ENCODE data around the gene ERCC2.

The ERCC2 gene

DNA sequence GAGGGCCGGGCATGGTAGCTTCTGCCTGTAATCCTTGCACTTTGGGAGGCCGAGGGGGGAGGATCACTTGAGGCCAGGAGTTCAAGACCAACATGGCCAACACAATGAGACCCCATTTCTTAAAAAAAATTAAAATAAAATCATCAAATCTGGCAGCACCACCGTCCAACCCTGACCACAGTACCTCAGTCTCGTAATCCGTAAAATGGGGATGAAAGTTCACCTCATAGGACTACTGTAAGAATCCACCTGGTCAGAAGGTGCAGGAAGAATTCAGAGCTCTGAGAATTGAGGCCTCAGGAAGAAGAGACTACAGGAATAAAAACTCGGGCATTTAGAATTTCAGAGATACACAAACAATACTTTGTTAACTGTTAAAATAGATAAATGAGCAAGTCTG is 31.4 kb upstream of the ERCC2 start:
- DNase-seq (ENCODE audit: low spot score) = no peak

DNA sequence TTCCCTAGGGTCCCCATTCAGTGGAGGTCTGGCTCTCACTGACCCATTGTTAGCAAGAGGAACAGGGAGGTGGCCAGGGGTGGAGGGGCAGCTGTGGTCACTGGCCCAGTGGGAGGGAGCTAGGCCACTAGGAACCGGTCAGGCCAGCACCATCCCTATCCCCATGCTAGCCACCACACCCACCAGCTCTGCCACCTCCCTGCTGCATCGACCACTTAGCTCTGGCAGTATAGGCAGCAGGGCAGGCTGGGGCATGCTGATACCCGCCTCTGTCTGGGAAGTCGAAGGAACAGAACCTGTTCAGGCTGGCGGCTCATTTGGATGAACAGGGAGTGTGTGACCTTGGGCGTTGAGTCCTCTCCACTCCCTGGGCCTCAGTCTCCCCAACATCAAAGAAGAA is 29.8 kb upstream of the ERCC2 start:
- DNase-seq (ENCODE audit: low spot score) = no peak

DNA sequence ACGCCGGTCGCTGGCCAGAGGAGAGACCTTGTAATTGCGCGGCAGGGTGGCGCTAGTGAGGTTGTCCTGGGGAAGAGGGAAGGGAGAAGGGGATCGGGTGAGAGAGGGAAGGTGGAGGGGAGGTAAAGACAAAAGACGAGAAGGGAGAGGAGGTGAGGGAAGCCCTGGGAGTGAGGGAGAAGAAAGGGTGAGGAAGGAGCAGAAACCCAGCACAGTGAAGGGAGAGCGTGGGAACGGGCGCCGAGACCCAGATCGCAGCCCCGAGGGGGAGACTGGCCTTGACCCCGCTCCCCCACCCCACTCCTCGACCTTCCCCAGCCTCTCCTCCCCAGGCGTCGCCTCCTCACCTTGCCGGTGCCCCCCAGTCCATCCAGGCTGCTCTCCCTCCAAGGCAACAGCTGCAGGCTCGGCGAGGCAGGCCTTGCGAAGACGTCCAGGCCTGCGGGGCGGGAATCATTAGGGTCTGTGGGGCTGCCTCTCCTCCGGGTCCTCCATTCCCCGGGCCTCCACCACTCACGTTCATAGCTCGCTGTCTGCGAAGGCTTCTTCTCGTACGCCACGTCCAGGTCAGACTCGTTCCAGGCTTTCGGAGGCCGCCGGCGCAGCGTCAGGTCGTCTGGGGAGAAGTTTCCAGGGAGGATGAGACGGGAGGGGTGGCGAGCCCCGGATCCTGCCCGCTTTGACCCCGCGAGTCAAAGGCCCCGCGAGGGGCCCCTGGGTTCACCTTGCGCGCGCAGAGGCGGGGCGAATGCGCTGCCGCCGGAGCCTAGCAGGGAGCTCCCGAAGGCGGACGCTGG is 25.6 kb upstream of the ERCC2 start:
- no peak for DNase-seq (ENCODE audit: low spot score)

DNA sequence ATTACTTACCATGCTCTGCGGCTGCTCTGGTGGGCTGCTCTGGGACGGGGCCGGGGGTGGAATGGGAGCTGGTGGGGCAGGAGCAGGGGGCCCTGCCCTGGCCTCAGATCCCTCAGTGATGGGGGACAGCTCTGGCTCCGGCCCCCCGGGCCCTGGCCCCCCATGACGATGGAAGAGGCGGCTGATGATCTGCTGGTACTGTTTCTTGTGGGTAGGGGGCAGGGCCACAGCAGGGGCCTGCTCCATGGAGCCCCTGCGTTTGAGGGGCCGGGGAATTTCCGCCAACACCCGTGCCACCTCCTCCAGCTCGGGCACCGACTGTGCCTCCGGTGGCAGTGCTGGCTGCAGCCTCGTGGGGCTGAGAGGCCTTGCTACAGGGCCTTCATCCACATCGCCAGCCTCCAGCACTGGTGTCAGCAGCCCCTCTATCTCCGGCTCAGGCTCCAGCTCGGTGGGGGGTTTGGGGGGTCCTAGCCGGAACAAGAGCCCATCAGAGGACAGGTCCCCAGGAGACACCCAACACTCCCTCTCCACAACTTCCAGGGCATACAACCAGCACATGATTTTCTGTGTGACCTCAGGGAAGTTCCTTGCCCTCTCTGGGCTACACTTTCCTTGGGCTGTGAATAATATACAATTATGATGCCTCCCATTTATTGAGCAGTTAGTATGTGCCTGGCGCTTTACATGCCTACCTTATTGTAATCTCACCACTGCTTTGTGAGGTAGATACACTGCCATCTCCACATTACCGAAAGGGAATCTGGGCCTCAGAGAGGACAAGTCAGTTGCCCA is 21.7 kb upstream of the ERCC2 start:
- no peak for DNase-seq (ENCODE audit: low spot score)

DNA sequence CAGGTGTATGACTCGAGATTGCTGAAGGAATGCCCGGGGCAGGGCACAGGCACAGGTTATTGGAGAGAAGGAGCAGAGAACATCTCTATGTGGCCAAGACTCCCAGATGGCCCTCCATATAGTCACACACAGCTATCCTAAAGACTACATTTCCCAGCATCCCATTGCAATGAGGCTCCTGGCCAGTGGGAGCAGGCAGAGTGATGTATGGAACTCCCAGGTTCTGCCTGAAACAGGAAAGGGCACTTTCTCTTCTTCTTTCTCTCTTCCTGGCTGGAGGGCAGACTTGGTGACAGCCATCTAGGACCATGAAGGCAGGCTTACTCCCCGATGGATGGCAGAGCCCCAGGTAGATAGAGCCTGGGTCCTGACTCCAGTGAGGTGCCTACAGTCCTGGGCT is 21.0 kb upstream of the ERCC2 start:
- DNase-seq (ENCODE audit: low spot score) = no peak

DNA sequence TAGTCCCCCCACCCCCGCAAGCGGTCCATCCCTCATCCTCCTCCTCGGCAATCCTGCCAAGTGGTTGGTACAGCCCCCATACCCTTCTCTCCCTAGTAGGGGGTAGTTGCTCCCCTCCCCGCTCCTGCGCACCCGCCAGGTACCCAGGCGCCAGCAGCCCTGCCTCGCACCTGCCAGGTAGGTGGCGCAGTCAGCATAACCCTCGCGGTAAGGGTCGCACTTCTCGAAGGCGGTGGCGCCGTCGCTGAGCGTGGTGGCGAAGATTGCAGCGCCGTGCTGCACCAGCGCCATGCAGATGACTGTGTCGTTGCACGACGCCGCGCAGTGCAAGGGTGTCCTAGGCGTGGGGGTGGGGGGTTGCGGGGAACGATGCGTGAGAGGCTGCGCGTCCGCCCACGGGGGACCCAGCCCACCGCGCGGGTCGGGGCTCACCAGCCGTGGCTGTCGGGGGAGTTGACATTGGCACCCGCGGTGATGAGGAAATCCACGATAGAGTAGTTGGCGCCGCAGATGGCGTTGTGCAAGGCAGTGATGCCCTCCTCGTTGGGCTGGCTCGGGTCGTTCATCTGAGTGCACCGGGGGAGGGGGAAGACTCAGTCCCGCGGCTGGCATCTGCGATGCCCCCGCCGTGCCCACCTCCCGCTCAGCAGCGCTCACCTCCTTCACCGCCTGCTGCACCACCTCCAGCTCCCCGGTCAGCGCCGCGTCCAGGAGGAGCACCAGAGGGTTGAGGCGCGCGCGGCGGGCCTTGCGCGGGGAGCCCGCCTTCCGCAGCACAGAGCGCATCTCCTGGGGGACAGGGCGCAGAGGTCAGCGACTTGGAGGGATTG is 15.2 kb upstream of the ERCC2 start:
- DNase-seq (ENCODE audit: low spot score) = no peak

DNA sequence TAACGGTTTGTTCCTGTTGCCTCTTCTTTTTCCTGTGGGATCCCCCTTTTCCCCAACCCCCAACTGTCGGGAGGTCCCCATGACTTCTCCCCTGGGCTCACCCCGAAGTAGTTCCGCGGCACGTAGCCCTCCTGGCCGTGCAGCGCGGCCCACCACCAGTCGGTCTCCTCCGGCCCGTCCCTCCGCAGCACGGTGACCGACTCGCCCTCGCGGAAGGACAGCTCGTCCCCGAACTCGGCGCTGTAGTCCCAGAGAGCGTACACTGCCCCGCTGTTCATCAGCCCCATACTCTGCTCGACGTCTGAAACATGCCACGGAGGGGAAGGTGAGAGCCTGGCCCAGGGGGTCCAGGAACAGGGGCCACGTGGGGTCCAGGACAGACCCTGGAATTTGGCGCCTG is 12.1 kb upstream of the ERCC2 start:
- DNase-seq (ENCODE audit: low spot score) = no peak

DNA sequence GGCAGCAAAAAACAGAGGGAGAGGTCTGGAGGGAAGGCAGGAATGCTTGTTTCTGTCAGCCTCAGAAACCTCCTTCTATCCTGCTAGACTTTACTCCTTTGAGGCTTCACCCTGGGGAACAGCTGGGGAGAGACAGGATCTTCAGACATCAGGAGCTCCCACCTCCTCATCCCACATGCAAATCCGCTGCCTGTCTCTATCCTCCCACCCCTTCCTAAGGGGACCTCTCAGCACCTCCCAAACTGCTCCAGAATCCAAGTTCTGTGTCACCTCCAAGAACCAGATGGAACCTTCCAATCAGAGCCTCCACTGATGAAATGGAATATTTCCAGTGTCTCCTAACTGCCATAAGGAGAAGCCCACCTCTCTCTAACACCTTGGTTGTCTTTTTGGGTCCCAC is 9.7 kb upstream of the ERCC2 start:
- no peak for DNase-seq (ENCODE audit: low spot score)

DNA sequence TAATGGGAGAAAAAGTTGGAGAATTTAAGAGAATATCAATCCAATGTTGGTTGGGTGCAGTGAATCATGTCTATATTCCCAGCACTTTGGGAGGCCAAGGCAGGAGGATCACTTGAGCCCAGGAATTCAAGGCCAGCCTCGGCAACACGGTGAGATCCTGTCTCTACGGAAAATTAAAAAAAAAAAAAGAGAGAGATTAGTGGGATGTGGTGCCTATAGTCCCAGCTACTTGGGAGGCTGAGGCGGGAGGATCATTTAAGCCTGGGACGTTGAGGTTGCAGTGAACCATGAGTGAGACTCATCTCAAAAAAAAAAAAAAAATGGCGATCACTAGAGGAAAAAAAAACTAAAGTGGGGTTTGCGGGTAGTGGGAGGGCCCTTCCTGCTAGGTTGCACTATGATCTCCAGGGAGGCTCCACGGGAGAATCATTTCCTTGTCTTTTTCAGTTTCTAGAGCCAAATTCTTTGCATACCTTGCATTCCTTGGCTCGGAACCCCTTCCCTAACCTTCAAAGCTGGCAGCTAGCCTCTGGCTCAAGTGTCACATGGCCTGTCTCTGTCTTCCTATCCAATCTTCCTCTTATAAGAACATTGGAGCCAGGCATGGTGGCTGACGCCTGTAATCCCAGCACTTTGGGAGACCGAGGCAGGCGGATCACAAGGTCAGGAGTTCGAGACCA is 5.8 kb upstream of the ERCC2 start:
- DNase-seq (ENCODE audit: low spot score) = no peak

DNA sequence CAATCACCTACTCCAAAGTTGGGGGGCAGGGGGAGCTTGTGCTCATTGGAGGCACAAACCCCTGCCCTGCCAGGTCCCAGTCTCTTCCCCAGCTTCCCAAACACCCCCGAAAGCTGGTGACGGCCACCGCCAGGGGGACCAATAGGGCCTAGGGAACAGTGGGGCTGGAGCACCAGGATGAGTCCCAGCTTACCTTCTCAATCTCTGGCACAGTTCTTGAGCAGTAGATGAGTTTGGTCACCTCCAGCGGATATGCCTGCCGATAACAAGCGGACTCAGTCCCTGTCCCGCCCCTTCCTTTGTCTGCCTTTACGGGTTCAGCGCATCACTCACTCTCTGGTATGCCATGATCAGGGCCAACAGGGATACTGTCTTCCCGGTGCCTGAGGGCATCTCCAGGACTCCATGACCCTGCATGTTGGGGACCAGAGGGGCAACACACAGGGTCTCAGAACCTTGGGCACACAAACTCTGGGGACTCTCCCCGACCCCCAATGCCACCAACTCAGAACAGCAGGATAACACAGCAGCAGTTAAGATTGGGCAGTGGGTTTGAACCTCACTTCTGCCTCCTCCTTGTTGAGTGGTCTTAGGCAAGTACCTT is 1.5 kb downstream of the ERCC2 start:
- no peak for DNase-seq (ENCODE audit: low spot score)

DNA sequence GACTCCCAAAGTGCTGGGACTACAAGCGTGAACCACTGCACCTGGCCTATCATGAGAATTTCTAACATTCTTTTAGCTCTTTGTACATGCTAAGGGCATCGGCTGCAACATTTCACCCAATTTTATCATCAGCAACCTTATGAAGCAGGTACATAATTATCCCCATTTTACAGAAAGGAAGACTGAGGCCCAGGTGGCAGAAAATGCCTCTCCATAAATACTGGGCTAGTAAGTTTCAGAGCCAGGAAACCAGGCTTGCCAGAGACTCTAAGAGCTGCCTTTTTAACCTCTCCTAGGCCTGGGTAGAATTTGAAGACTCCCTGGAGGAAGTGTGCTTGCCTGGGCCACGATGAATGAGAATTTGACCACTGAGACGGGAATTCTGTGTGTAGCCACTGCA is 2.2 kb downstream of the ERCC2 start:
- no peak for DNase-seq (ENCODE audit: low spot score)

DNA sequence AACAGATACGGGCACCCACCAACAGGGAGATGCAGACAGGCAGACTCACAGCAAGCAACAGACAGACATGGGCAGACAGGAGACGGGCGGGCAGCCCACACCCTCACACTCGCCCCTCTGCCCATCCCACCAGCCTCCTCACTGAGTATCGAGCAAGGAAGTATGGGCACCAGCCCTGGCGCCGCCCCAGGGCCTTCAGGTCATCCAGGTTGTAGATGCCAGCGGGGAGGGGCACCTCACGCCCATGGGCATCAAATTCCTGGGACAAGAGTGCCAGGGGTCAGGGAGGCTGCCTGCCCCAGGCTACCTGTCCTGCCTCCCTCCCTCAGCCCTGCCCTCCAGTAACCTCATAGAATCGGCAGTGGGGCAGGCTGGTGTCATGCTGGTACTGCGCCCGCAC is 5.7 kb downstream of the ERCC2 start:
- no peak for DNase-seq (ENCODE audit: low spot score)

DNA sequence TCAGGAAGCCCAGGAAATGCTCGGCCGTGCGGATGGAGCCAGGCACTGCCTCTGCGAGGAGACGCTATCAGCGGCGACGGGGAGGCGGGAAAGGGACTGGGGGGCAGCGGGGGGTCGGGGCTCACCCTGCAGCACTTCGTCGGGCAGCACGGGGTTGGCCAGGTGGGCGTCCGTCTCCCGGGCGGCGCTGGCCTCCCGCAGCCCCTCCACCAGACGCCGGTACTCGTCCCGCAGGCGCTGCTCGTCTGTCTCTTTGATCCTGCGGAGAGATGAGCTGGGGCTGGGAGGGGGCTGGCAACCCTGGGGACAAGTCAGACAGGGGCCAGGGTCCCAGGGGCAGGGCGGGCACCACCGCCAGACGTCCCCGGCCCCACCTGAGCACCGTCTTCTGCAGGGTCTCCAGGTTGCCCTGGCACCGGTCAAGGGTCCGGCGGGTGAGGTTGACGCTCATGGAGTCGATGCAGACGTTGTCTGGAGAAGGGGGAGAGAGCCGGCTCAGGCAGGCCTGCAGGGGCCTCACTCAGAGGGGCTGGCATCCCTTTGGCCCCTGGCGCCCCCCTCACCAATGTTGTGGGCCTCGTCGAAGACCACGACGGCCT is 6.4 kb downstream of the ERCC2 start:
- DNase-seq (ENCODE audit: low spot score) = no peak

DNA sequence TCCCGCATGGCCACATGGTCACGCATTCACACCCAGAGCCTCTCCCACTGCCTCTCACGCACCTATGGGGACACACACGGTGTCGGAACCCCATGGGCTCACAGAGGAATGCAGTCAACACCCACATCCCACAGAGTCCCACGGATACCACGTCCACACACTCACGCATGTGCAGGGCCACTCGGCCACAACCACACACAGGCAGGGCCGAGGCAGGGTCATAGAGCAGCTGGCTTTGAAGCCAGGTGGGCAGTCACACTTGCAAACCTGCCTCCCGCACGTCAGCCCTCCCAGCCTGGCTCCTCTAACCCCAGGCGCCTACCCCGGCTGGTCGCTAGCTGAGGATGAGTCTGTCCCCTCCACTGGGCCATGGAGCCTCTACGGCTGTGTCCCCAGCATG is 8.1 kb downstream of the ERCC2 start:
- DNase-seq (ENCODE audit: low spot score) = no peak

DNA sequence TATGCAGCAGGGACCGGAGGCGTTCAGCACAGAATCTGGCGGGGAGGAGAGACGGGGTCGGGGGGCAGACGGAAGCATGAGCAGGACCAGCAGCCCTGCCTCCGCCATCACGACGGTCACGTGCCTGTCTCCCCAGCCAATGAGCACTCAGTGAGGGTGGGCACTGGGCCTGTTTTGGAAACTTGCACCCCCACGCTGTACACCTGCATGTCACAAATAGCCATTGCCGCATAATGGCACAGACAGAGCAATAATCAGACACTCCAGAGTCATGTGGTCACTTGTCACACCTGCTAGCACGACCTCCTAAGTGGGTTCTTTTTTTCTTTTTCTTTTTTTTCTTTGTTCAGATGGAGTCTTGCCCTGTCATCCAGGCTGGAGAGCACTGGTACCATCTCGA is 8.8 kb downstream of the ERCC2 start:
- DNase-seq (ENCODE audit: low spot score) = no peak

DNA sequence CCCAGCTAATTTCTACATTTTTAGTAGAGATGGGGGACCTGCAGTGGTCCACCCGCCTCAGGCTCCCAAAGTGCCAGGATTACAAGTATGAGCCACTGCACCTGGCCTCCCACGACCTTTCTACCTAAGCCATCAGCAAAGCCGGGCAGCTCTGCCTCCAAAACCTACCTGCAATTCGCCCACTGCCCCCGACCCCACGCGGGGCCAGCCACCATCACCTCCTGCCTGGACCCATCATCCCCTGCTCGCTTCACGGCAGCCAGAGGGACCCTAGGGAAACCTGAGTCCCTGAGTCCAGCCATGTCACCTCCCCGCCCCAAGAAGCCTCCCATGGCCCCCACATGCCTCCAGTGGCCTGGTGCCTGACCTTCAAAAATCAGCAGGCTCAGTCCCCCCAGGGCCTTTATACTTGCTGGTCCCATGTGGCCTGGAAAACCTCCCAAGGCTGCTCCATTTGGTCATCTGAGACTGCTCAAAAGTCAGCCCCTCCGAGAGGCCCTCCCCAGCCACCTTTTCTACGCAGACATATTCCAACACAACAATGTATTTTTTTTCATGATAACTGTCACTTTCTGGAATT is 12.1 kb downstream of the ERCC2 start:
- DNase-seq (ENCODE audit: low spot score) = no peak

DNA sequence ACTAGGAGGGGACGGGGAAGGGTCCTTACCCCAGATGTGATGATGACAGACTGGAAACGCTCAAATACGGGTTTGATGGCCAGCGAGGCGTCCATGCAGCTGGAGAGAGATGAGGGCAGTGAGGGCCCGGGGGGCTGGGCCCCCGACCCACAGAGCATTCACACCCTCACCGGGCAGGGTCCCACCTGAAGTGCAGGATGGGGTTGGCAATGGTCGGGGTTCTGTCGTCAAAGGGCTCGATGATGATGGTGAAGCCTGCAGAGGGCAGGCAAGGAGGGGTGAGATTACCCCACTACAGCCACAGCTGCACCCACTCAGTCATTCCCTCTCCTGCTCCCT is 13.0 kb downstream of the ERCC2 start:
- DNase-seq (ENCODE audit: low spot score) = no peak

DNA sequence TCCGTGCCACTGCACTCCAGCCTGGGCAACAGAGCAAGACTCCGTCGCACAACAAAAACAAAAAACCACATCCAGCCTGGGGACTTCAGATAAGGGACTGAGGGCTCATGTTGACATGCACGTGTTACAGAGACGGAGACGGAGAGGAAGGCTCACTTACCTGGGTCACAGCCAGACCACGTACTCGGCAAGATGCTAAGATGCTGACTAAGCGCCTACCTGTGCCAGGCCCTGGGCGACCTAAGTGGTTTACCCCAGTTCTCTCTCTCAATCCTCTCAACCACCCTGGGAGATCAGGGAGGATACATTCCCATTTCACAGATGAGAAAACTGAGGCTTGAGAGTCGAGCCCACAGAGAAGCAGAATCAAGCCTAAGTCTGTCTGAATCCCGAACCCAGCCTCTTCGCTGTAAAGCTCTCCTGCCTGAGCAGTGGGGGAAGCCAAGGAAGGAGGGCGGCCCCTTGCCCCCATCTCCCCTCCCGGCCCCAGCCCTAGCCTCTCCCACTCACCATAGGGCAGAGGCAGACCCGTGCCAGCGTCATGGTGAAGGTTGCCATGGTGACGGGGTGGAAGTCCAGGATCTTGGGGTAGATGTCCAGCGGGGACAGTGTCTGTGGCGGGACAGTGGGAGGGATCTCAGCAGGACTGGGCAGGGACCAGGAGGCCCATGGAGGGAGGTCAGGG is 13.5 kb downstream of the ERCC2 start:
- no peak for DNase-seq (ENCODE audit: low spot score)

DNA sequence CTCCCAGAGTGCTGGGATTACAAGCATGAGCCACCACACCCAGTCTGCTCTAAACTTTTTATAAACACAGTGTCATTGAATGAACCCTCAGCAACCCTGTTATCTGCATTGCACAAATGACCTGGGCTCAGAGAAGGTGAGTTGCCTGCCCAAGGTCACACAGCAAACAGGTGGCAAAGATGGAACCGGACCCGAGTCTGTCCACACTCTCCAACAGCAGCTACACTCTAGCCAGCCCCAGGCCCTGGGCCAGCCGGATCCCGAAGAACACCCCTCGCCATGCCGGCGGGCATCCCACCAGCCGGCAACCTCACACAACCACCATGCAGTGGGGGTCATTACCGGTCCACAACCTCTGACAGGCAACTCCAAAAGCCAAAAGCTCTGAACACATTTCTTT is 14.5 kb downstream of the ERCC2 start:
- no peak for DNase-seq (ENCODE audit: low spot score)

DNA sequence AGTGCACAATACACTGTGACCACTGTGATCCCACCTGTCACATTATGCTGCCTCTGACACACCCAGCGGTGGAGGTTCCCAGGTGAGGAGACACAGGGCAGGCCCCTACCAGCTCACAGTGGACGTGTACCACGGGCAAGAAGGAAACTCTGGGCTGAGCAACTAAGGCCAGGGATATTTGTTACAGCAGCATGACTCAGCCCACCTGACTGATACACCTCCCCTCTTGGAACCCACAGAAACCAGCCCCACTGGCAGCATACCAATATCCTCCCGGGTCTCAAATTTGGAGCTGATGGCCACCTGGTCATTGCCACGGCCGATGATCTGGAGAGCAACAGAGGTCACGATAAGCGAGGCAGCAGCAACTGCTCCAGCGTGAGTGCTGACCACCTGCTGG is 15.0 kb downstream of the ERCC2 start:
- DNase-seq (ENCODE audit: low spot score) = no peak
